Duodenal mucosa (tissue), 2 donors: ENCODE results near the gene HIC1.

Experiments used
- H3K27ac ChIP-seq: one replicate; pipeline ENCODE4 v1.7.0; 2013; ENCODE audit warnings: low read depth, low read length
- H3K27me3 ChIP-seq, 2 donors: one replicate each; pipeline ENCODE4 v1.7.0; 2013; ENCODE audit warnings: low read length in 2 of 2, control low read depth in 1 of 2; ENCODE audit not compliant: insufficient read depth in 2 of 2, control insufficient read depth in 1 of 2
- H3K36me3 ChIP-seq, 2 donors: one replicate each; pipeline ENCODE4 v1.7.0; 2013; ENCODE audit warnings: low read length in 2 of 2, control low read depth in 1 of 2; ENCODE audit not compliant: insufficient read depth in 2 of 2, control insufficient read depth in 1 of 2
- H3K4me1 ChIP-seq, 2 donors: one replicate each; pipeline ENCODE4 v1.7.0; 2013; ENCODE audit warnings: low read length in 2 of 2, control low read depth in 1 of 2; ENCODE audit not compliant: insufficient read depth in 2 of 2, control insufficient read depth in 1 of 2
- H3K4me3 ChIP-seq, 2 donors: one replicate each; pipeline ENCODE4 v1.7.0; 2013; ENCODE audit warnings: low read length in 2 of 2, low read depth in 1 of 2
- H3K9ac ChIP-seq, 2 donors: one replicate each; pipeline ENCODE4 v1.7.0; 2013; ENCODE audit warnings: low read length in 2 of 2, low read depth in 1 of 2
- H3K9me3 ChIP-seq, 2 donors: one replicate each; pipeline ENCODE4 v1.7.0; 2013; ENCODE audit warnings: low read length in 2 of 2, control low read depth in 1 of 2; ENCODE audit not compliant: control insufficient read depth in 1 of 2

The HIC1 gene

DNA sequence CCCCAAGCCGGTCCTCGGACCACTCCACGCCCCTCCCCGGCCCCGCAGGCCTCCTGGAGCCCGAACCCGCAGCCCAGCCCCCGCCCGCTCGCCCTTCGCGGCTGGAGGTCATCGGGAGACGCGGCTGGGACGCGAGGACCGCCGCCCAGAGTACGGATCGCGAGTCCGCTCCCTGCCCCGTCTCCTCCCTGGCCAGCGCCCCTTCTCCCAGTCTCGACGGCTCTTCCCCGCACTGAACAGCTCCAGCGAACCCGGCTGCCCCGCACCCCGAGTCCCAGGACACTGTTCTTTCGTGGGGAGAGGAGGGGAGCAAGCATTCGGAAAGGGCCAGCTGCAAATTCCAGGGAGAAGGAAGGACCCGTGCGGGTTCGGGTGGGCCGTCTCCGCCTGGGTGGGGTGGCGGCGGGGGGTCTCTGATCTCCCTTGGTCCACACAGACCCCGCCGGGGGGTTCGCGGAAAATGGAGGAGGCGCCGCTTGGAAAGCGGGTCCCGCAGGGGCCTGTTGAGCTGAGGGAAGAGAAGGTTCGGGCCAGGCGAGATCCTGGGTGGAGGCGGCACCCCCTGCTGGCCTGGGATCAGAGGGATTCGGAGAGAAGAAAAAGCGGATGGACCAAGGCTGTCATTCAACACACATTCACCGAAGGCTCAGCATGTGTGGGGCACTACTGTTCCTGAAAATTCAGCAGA lies 29.1 kb upstream of the HIC1 start:
- Histone ChIP-seq H3K9me3 (no peaks in the 10 kb centered on the region), H3K4me3 (peak overlapping the region; percentile 50 to 64), H3K27me3 (peaks cover 42 to 61% of the 10 kb centered on the region in 2 donors), H3K27ac (no peak overlapping the region), H3K9ac (peak overlapping the region in 1 of 2 donors; percentile 25), H3K36me3 (no peaks in the 10 kb centered on the region), H3K4me1 (peaks cover 16 to 22% of the 10 kb centered on the region in 2 donors)

DNA sequence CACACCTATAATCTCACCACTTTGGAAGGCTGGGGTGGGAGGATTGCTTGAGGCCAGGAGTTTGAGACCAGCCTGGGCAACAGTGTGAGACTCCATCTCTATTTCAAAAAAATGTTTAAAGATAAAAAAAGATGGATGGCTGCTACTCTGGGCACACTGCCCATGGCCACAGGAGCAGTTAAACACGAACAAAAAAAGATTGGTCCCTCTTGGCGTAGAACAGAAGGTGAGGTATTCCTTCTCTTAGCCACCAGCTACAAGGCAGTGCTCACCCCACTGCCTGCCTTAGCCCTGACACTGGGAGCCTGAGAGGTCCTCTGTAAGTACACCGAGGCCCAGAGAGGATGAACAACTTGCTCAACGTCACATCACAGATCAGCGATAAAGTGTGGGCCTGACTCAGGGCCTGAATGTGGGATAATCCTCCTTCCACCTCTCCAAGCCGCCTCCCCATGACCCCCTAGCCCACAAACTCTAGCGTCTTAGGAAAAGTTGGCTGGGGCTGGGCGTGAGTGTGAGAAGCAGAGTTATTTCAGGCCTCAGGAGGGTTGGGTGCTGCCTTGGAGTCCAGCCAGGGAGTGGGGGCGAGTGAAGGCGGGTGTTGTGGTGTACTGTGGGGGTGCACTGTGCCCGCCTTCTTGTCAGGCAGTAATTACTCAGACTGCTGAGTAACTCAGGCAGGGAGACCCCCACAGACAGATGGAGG lies 27.2 kb upstream of the HIC1 start:
- H3K27ac ChIP-seq, result no peak overlapping the region
- no peak overlapping the region for H3K9ac ChIP-seq
- H3K9me3 ChIP-seq, result no peaks in the 10 kb centered on the region
- H3K36me3 ChIP-seq, result no peaks in the 10 kb centered on the region
- H3K4me3 ChIP-seq, result no peak overlapping the region
- peaks cover 22 to 25% of the 10 kb centered on the region in 2 donors for H3K4me1 ChIP-seq
- H3K27me3 ChIP-seq, result peaks cover 38 to 53% of the 10 kb centered on the region in 2 donors

DNA sequence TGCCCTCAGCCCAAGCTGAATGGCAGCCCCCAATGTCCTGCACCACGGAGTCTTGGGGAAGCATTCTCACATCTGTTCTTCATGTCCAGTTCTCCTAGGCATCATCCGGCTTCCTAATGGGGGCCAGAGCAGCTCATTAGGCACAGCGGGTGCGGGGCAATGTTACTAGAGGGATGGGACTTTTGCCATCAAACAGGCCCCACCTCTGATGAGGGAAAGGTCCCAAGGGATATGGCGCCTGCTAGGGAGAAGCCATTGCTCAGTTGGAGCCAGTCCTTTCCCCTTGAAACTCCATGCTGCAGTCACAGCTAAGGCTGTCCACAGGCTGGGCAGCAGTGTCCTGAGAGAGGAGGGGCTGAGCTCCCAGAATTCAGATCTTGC lies 26.7 kb upstream of the HIC1 start:
- Histone ChIP-seq H3K9me3 (no peaks in the 10 kb centered on the region), H3K9ac (no peak overlapping the region), H3K4me1 (peaks cover 22 to 25% of the 10 kb centered on the region in 2 donors), H3K27me3 (peaks cover 32 to 48% of the 10 kb centered on the region in 2 donors), H3K4me3 (no peak overlapping the region), H3K27ac (no peak overlapping the region), H3K36me3 (no peaks in the 10 kb centered on the region)

DNA sequence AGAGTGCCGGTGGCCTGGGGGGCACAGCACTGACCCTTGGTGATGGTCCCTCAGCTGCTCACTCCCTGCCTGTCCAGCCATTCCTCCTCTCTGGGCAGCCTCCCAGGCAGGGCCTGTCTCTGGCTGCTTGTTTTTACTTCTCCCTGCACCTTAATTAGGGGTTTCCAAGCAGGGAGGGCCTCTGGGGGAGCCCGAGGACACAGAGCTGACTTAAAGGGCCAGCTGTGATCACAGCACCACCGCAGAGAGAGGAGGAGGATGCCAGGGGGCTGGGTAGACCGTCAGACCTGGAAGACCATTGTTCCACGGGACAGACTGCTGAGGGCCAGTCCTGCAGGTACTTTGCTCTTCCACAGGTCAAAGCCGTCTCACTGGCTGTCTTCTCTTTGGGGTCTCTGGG lies 26.2 kb upstream of the HIC1 start:
- Histone ChIP-seq H3K36me3 (peaks cover 0 to 3% of the 10 kb centered on the region in 2 donors), H3K4me3 (no peak overlapping the region), H3K4me1 (peaks cover 22 to 25% of the 10 kb centered on the region in 2 donors), H3K27me3 (peaks cover 30 to 43% of the 10 kb centered on the region in 2 donors), H3K9me3 (no peaks in the 10 kb centered on the region), H3K27ac (no peak overlapping the region), H3K9ac (no peak overlapping the region)

DNA sequence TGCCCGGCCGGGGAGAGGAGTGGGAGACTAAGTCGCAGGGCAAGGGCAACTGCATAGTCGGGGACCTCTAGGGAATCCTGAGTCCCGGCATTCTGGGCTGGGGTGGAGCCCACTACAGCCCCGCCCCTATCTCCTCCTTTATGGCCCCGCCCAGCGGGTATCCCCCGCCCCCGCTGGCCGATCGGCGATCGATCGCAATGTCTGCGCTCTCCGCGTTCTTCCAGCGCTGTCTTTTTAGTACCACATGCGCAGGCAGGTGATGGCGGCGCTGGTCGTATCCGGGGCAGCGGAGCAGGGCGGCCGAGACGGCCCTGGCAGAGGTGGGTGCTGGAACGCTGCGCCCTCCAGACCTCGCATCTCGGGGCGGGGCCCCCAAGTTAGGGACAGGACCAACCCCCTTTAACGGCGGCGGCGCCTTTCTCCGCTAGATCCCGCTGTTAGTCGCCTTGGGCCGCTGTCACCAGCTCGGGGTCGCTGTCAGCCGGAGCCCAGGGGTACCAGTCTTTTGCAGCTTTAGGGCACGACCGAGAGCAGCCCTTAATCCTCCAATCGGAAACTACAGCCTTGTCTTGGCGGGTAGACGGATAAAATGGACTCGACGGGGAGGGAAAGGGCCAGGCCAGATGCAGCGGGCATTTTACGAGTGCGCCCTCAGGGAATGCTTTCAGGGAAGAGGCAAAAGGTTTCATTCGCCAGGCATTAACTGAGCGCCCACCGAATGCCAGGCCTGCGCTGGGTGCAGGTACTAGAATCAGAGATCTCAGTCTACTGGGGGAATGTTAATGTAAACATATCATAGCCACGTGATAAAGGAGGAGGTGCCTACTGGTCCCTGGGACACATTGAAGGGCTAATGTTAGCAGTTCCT lies 24.8 kb upstream of the HIC1 start, which contains the start of gene DPH1:
DPH1 (plus strand) TSS at position 243 of the 868 bp plus-strand sequence; CDS start at position 260, 17 bp downstream.
- Histone ChIP-seq H3K9me3 (no peaks in the 10 kb centered on the region), H3K36me3 (peaks cover 0 to 3% of the 10 kb centered on the region in 2 donors), H3K27ac (no peak within 1 kb of the TSS), H3K4me1 (peaks cover 16 to 18% of the 10 kb centered on the region in 2 donors), H3K4me3 (peak within 1 kb of the TSS; percentile 88 to 89), H3K9ac (peak within 1 kb of the TSS; percentile 59 to 77), H3K27me3 (peaks cover 19 to 29% of the 10 kb centered on the region in 2 donors)

DNA sequence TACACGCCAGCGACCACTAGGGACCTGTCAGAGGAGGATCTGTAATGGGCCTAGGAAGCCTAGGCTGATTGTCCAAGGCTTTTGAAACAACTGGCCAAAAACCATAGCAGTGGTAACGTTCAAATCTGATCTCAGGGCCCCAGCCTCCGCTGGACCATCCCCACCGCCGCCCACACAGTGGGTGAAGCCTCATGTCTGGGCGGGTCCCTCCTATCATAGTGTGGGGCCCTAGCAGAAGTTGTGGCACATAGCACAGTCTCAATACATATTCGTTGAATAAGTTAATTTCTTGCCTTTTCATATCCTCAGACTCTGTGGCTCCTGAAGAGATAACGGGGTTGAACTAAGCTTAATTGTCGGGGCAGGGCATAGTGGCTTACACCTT lies 24.1 kb upstream of the HIC1 start:
- Histone ChIP-seq H3K4me3 (peak overlapping the region; percentile 88 to 89), H3K4me1 (peaks cover 14% of the 10 kb centered on the region in 2 donors), H3K9me3 (no peaks in the 10 kb centered on the region), H3K27ac (no peak overlapping the region), H3K9ac (peak overlapping the region; percentile 59 to 77), H3K36me3 (peaks cover 0 to 5% of the 10 kb centered on the region in 2 donors), H3K27me3 (peaks cover 19 to 23% of the 10 kb centered on the region in 2 donors)

DNA sequence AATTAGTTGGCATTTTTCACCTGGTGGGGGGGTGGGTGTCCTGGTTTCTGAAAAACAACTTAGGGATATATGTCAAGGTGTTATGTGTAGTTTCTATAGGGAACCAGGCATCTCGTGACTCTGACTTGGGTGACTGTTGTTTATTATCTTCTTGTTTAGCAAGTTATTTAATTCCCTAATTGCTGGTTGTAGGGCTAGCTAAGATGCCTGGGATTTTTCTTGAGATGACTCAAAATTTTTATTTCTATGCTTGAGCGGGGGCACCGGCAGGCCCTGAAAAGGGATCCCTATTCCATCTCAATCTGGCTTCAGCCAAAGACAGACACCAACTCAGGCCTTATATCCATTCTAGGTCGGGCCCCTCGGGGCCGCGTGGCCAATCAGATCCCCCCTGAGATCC lies 21.8 kb upstream of the HIC1 start:
- H3K9ac ChIP-seq, result no peak overlapping the region
- H3K4me1 ChIP-seq, result peaks cover 9% of the 10 kb centered on the region in 2 donors
- H3K36me3 ChIP-seq, result peaks cover 10 to 27% of the 10 kb centered on the region in 2 donors
- no peak overlapping the region for H3K27ac ChIP-seq
- H3K4me3 ChIP-seq, result no peak overlapping the region
- peaks cover 7 to 10% of the 10 kb centered on the region in 2 donors for H3K27me3 ChIP-seq
- no peaks in the 10 kb centered on the region for H3K9me3 ChIP-seq

DNA sequence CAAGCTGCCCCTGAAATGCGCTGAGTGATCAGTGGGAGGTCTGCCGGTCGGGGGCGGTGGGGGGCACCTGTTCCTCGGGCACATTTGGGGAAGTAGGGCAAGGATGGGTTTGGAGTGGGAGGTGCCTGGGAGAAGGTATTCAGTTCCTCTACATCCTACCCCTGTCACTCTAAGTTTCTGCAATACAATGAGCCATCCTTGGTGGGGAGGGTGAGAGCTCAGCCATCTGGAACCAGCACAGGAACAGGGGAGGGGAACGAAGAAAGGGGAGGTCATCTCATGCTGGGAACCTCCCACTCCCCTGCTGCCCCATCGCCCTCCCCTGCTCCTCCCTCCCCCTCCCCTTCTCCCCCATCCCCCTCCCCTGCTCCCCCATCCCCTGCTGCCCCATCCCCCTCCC lies 20.7 kb upstream of the HIC1 start:
- Histone ChIP-seq H3K27me3 (no peaks in the 10 kb centered on the region), H3K27ac (no peak overlapping the region), H3K4me1 (peaks cover 9% of the 10 kb centered on the region in 2 donors), H3K36me3 (peaks cover 10 to 33% of the 10 kb centered on the region in 2 donors), H3K9ac (no peak overlapping the region), H3K4me3 (no peak overlapping the region), H3K9me3 (no peaks in the 10 kb centered on the region)

DNA sequence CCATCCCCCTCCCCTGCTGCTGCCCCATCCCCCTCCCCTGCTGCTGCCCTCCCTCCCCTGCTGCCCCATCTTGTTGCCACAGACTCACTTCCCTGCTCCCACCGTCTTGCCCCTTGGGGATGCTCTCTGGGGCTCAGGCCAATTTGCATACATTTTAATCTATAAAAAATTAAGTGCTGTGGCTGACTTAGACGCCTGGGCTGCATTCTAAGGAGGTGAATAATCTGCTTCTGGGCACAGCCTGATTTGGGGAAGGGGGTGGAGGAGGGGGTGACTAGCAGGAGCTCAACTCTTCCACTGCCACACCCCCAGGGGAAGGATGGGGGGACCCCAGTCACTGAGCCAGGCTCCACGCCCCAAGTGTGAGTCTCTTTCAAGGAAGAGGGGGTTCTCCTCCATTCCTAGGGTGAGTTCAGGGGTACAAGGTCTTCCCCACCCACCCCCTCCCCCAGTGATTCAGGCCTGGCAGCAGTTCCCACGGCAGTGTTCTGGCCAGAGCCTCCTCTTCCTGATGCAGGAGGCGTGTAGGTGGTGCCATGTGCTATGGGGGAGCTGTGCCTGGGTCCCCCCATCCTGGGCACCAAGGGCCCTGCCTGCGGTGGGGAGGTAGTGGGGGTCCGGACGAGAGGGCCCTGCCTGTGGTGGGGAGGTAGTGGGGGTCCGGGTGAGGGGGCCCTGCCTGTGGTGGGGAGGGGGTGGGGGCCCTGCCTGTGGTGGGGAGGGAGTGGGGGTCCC lies 19.9 kb upstream of the HIC1 start:
- H3K9ac ChIP-seq, result no peak overlapping the region
- H3K27me3 ChIP-seq, result no peaks in the 10 kb centered on the region
- H3K36me3 ChIP-seq, result peaks cover 10 to 33% of the 10 kb centered on the region in 2 donors
- H3K4me3 ChIP-seq, result no peak overlapping the region
- no peaks in the 10 kb centered on the region for H3K9me3 ChIP-seq
- H3K4me1 ChIP-seq, result peaks cover 6 to 9% of the 10 kb centered on the region in 2 donors
- no peak overlapping the region for H3K27ac ChIP-seq
